Measurements from ENCODE around the gene POP5.
"Not testable (repeated sequence)": the region's sequence is repeated elsewhere in the genome, so short reads cannot be mapped to it uniquely, and the experiment has no call there.

POP5 gene

DNA sequence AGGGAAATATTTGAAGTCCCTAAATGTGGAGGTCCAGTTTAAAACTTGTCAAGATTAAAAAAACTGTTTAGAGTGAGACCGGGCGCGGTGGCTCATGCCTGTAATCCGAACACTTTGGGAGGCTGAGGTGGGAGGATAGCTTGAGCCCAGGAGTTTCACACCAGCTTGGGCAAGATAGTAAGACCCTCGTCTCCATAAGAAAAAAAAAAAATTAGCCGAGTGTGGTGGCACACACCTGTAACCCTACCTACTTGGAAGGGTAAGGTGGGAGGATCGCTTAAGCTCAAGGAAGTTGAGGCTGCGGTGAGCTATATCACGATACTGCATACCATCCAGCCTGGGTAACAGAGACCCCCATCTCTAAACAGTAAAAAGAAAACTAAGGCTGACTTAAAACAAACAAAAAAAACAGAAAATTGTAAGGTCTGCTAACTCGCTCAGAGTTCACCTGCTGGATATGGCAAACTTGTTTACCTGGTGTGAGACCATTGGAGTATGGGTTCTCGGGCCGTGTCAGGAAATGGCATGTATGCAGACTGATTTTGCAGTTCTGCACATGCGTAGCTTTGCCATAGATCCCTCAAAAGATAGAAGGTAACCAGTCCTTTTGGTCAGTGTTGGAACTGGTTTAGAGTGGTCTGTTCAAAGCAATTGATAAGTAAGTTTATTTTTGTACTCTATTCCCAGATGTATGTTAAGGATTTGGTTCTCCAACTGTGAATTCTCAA lies 45.0 kb downstream of the POP5 start:
- DNase-seq, result no peak

DNA sequence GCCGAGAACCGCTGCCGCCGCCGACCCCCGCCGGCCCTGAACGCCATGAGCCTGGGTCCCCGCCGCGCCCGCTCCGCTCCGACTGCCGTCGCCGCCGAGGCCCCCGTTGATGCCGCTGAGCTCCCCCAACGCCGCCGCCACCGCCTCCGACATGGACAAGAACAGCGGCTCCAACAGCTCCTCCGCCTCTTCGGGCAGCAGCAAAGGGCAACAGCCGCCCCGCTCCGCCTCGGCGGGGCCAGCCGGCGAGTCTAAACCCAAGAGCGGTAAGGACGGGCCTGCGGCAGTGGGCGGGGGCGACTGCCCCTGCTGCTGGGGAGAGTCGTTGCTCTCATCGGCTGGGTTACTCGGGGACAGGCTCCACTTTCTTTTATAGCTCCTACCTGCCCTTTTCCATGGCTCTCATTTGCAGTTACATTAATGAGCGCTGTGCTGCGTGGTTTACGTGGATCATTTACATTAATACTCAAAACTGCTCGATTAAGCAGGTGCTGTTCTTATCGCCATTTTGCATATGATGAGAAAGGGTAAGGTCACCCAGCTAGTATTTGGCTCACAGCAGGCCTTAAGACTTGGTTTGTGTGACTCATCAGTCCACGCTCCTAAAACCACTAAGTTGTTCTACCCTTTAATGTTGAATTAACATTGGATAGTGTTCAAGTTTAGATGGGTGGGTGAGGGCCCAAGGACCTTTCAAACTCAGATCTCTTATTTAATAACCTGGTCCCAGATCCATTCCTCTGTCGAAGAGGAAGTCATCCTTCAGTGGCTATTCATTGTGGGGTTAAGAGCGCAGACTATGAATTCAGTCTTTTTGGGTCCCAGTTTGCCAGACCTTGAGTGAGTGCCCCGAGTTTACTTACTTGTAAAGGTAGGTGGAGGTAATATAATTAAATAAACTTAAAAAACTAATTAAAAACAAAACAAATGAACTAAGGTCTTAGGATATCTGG lies 46.2 kb downstream of the POP5 start:
- DNase-seq, result peak; percentile 63

DNA sequence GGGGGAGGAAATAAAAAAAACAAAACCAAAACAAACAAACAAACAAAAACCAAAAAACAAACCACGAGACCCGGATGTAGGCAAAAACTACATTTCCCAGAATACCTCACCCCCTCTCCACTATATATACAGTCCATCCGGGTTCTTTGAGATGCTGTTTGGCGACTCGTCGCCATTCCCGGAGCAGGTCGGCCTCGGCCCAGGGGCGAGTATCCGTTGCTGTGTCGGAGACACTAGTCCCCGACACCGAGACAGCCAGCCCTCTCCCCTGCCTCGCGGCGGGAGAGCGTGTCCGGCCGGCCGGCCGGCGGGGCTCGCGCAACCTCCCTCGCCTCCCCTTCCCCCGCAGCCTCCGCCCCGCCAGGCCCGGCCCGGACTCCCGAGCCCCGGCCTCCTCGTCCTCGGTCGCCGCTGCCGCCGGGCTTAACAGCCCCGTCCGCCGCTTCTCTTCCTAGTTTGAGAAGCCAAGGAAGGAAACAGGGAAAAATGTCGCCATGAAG lies 46.9 kb downstream of the POP5 start, which contains the start of gene RNF10:
RNF10 (plus strand) TSS at position 154 of the 500 bp plus-strand sequence. CDS start 456 bp downstream, outside the sequence.
- DNase-seq, result peak; percentile 78

DNA sequence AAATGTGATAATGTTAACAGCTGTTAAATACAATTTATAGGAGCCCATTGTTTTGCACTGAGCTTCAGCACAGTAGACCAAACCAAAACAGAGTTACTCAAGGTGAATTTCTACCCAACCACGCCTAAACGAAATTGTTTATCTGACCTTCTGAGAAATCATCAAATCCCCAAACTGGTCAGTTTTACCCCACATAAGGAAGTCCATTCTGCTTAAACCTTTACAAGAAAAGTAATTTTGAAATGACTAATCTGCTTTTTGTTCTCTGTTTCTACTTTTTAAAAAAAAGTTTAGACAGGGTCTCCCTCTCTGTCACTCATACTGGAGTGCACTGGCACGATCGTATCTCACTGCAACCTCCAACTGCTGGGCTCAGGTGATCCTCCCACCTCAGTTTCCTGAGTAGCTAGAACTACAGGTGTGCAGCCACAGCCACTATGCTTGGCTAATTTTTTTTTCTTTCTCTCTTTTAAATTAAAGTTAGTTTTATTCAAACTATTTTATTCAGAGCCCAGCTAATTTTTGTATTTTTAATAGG lies 48.4 kb downstream of the POP5 start:
- DNase-seq, result no peak

DNA sequence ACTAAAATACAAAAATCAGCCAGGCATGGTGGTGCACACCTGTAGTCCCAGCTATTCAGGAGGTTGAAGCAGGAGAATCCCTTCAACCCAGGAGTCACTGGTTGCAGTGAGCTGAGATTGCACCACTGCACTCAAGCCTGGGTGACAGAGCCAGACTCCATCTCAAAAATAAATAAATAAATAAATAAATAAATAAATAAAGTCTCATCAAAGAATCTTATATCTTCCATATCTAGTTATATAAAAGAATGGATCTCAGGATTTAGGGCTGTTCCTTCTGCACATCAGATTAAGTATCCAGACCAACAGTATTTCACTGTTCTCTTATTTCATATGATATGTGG lies 50.8 kb downstream of the POP5 start:
- DNase-seq, result not testable (repeated sequence)

DNA sequence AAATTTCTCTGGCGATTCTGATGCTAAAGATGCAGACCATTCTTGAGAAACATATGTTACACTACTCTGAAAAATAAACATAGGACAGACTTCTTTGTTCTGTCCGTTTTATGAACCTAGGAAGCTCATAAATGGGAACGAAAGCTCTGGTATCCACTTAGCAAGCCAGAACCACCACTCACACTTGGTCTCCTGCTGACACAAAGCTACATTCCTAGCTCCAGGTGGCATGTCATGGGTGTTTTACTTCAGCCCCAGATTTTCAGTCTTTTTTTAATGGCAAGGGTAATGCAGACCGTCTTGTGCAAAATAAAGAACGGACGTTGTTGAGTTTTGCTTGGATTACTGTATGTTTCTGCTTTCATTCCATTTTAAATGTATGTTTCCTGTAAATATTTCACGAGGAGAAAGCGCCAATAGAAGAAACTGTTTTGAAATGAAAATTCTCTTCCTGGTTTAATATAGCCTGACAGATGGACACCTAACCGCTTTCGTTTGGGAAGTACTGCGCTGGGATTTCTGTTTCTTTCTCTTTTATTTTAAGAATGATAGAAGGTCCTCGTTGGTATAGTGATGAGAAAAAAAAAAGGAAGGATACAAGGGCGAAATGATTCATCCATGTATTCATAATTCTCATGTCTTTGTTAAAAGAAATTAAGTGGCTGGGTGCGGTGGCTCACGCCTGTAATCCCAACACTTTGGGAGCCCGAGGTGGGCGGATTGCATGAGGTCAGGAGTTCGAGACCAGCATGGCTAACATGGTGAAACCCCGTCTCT lies 51.4 kb downstream of the POP5 start:
- DNase-seq, result peak; percentile 78

DNA sequence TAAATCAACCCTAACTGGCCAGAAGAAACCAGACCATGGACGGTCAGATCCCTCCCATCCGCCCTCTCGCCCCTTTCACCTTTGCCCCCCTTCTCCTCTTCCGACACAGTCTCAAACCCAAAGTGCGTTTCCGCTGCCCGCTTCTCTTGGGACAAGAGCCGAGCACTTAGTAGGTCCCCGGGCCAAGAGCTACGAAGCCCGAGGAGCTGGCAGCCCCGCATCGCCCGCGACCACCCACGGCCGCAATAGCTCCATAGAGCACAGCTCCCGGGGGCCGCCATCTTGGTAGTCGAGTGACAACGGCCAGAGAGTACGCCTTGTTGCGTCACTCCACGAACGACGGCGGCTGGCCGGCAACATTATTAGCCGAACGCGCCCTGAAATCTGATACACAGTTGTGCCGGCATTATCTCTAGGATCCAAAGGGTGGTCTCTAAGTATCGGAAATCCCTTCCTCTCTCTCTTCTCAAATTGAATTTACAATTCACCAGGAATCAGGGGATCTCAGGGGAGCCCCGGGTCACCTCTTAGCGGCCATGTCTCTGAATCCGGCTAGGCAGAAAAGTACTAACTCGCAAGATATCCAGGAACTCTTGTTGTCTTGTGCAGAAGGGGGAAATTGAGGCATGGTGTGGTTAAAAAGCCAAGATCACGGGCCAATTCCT lies 52.2 kb downstream of the POP5 start, which contains the start of gene COQ5:
COQ5 (minus strand) TSS at position 298 of the 665 bp plus-strand sequence; CDS start at position 281, 17 bp downstream.
- peak; percentile 77 for DNase-seq

Measured in MV-4-11 (cell line).